Mucosa of rectum (tissue), 2 donors: Measurements from ENCODE around the gene SPRYD3.
"Not testable (repeated sequence)": the region's sequence is repeated elsewhere in the genome, so short reads cannot be mapped to it uniquely, and the experiment has no call there.

Experiments
- H3K27ac ChIP-seq, 2 donors: one replicate each; pipeline ENCODE4 v1.7.0; 2013; ENCODE audit warnings: inconsistent platforms in 2 of 2, low read depth in 2 of 2, low read length in 2 of 2
- H3K27me3 ChIP-seq, 2 donors: one replicate each; pipeline ENCODE4 v1.7.0; 2013; ENCODE audit warnings: low read length in 2 of 2; ENCODE audit not compliant: control insufficient read depth in 2 of 2, insufficient read depth in 2 of 2
- H3K36me3 ChIP-seq, 2 donors: one replicate each; pipeline ENCODE4 v1.7.0; 2013; ENCODE audit warnings: low read length in 2 of 2; ENCODE audit not compliant: control insufficient read depth in 2 of 2, insufficient read depth in 2 of 2
- H3K4me1 ChIP-seq, 2 donors: one replicate each; pipeline ENCODE4 v1.7.0; 2013; ENCODE audit warnings: low read length in 2 of 2, mild to moderate bottlenecking in 1 of 2; ENCODE audit not compliant: control insufficient read depth in 2 of 2, insufficient read depth in 2 of 2
- H3K4me3 ChIP-seq, 2 donors: one replicate each; pipeline ENCODE4 v1.7.0; 2013; ENCODE audit warnings: low read length in 2 of 2
- H3K9ac ChIP-seq, 2 donors: one replicate each; pipeline ENCODE4 v1.7.0; 2013; ENCODE audit warnings: low read length in 2 of 2, low read depth in 1 of 2, mild to moderate bottlenecking in 1 of 2
- H3K9me3 ChIP-seq, 2 donors: one replicate each; pipeline ENCODE4 v1.7.0; 2013; ENCODE audit warnings: low read length in 2 of 2; ENCODE audit not compliant: control insufficient read depth in 2 of 2
- donor health status: healthy.
- donor health status: Normal muscosa, but diverticular disease.

Gene SPRYD3

GRCh38 chr12:53044052-53044581 is 35.1 kb downstream of the SPRYD3 start:
- Histone ChIP-seq H3K4me3 (no peak overlapping the region), H3K4me1 (peaks cover 35 to 36% of the 10 kb centered on the region in 2 donors), H3K9ac (no peak overlapping the region), H3K27ac (no peak overlapping the region), H3K27me3 (no peaks in the 10 kb centered on the region), H3K9me3 (no peaks in the 10 kb centered on the region), H3K36me3 (peaks cover 9 to 12% of the 10 kb centered on the region in 2 donors)

- Histone ChIP-seq H3K9me3 (no peaks in the 10 kb centered on the region), H3K4me3 (no peak overlapping the region), H3K27me3 (no peaks in the 10 kb centered on the region), H3K4me1 (peaks cover 22 to 23% of the 10 kb centered on the region in 2 donors), H3K27ac (no peak overlapping the region), H3K9ac (no peak overlapping the region), H3K36me3 (peaks cover 17 to 23% of the 10 kb centered on the region in 2 donors)
Measured at GRCh38 chr12:53042607-53043454, 36.4 kb downstream of the SPRYD3 start.

GRCh38 chr12:53039851-53040250 is 39.3 kb downstream of the SPRYD3 start:
- H3K4me1 ChIP-seq, result peaks cover 4 to 9% of the 10 kb centered on the region in 2 donors
- H3K4me3 ChIP-seq, result no peak overlapping the region
- no peaks in the 10 kb centered on the region for H3K27me3 ChIP-seq
- no peaks in the 10 kb centered on the region for H3K9me3 ChIP-seq
- no peak overlapping the region for H3K9ac ChIP-seq
- no peak overlapping the region for H3K27ac ChIP-seq
- H3K36me3 ChIP-seq, result peaks cover 41 to 46% of the 10 kb centered on the region in 2 donors

- Histone ChIP-seq H3K9me3 (no peaks in the 10 kb centered on the region), H3K4me3 (no peak overlapping the region), H3K27me3 (no peaks in the 10 kb centered on the region), H3K27ac (no peak overlapping the region), H3K36me3 (peaks cover 58 to 65% of the 10 kb centered on the region in 2 donors), H3K4me1 (no peaks in the 10 kb centered on the region), H3K9ac (no peak overlapping the region)
Measured at GRCh38 chr12:53036802-53037201, 42.4 kb downstream of the SPRYD3 start.

- Histone ChIP-seq H3K4me1 (no peaks in the 10 kb centered on the region), H3K9me3 (no peaks in the 10 kb centered on the region), H3K9ac (no peak overlapping the region), H3K27me3 (no peaks in the 10 kb centered on the region), H3K4me3 (no peak overlapping the region), H3K27ac (no peak overlapping the region), H3K36me3 (peaks cover 65 to 71% of the 10 kb centered on the region in 2 donors)
Measured at GRCh38 chr12:53034459-53034858, 44.7 kb downstream of the SPRYD3 start.

GRCh38 chr12:53033832-53034231 is 45.4 kb downstream of the SPRYD3 start:
- not testable (repeated sequence) for H3K27me3 ChIP-seq, H3K9ac ChIP-seq, H3K27ac ChIP-seq, H3K4me1 ChIP-seq, H3K9me3 ChIP-seq, H3K4me3 ChIP-seq
- peaks cover 59 to 69% of the 10 kb centered on the region in 2 donors for H3K36me3 ChIP-seq

- no peak overlapping the region for H3K9ac ChIP-seq
- no peak overlapping the region for H3K27ac ChIP-seq
- no peaks in the 10 kb centered on the region for H3K27me3 ChIP-seq
- no peak overlapping the region for H3K4me3 ChIP-seq
- no peaks in the 10 kb centered on the region for H3K9me3 ChIP-seq
- H3K4me1 ChIP-seq, result no peaks in the 10 kb centered on the region
- H3K36me3 ChIP-seq, result peaks cover 54 to 71% of the 10 kb centered on the region in 2 donors
Measured at GRCh38 chr12:53031616-53032015, 47.6 kb downstream of the SPRYD3 start.

GRCh38 chr12:53027014-53027413 is 52.2 kb downstream of the SPRYD3 start:
- not testable (repeated sequence) for H3K9me3 ChIP-seq, H3K27ac ChIP-seq, H3K4me1 ChIP-seq, H3K4me3 ChIP-seq, H3K27me3 ChIP-seq, H3K9ac ChIP-seq
- peaks cover 61 to 75% of the 10 kb centered on the region in 2 donors for H3K36me3 ChIP-seq

GRCh38 chr12:53025250-53025649 is 53.9 kb downstream of the SPRYD3 start:
- H3K27me3 ChIP-seq, result no peaks in the 10 kb centered on the region
- H3K4me1 ChIP-seq, result no peaks in the 10 kb centered on the region
- peaks cover 65 to 77% of the 10 kb centered on the region in 2 donors for H3K36me3 ChIP-seq
- H3K9ac ChIP-seq, result no peak overlapping the region
- no peak overlapping the region for H3K27ac ChIP-seq
- H3K4me3 ChIP-seq, result no peak overlapping the region
- no peaks in the 10 kb centered on the region for H3K9me3 ChIP-seq

GRCh38 chr12:53014709-53015108 is 64.5 kb downstream of the SPRYD3 start:
- Histone ChIP-seq H3K9me3 (no peaks in the 10 kb centered on the region), H3K27ac (no peak overlapping the region), H3K36me3 (peaks cover 17 to 39% of the 10 kb centered on the region in 2 donors), H3K4me3 (no peak overlapping the region), H3K4me1 (peaks cover 0 to 4% of the 10 kb centered on the region in 2 donors), H3K9ac (no peak overlapping the region), H3K27me3 (no peaks in the 10 kb centered on the region)
